Measurements from ENCODE around the gene TNFAIP8. TPM values are rescaled to one million over a fixed set of nuclear protein-coding genes. Genes with fewer than 3 reads are reported as not detected.

TNFAIP8 gene
- total and polyA plus RNA-seq, 2 experiments from 2014 or later: 10.6 to 29.2 TPM

DNA sequence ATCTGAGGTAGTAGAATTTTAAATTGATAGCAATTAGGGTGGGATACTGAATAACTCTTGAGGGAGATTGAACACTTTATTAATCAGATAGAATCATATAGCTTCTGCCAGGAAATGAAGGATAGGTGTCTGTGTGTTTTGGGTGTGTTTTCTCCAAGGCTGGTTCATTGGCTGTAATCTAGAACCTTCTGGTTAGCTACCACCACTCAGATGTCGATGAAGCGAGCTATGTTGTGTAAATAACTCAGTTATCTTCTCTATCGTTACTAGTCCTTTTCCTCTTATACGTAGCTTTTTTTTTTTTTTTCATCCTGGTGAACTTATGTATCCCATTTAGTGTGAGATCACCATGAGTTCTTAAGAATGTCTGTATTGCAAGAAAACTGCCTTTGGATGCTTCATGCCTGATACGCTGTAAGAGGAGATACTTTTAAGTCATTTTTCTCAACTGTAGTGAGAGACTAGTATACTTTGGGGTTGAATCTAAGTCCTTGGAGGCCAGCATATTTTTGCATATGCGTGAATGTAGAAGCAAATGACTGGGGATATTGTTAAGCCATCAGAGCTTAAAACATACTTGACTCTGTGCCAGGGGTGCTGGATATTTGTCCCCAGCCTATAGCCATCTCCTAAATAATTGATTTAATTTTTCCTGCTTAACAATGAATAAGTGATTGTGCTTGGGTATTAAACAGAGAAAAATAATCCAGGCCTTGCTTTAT lies 2.1 kb downstream of the TNFAIP8 start:
- Histone ChIP-seq H3K4me3 (no peak overlapping the region), H3F3A (replicated peaks; ENCODE audit: low read depth) (no peaks in the 10 kb centered on the region), H3K79me2 (replicated peaks; ENCODE audit: insufficient read depth) (peaks cover 17% of the 10 kb centered on the region), H4K20me1 (replicated peaks; ENCODE audit: insufficient read depth) (no peaks in the 10 kb centered on the region), H3K4me1 (ENCODE audit: insufficient read depth) (peaks cover 65% of the 10 kb centered on the region), H3K27ac (ENCODE audit: low read depth) (no peak overlapping the region), H3K27me3 (ENCODE audit: insufficient read depth) (peaks cover 29% of the 10 kb centered on the region; the same call in 1 of the 2 replicates), H2AFZ (no peak overlapping the region), H3K9me2 (ENCODE audit: insufficient read depth) (no peaks in the 10 kb centered on the region), H3K36me3 (ENCODE audit: insufficient read depth) (no peaks in the 10 kb centered on the region), H3K4me2 (peak overlapping the region; percentile 49)
- Mint-ChIP-seq H3K4me1 (peaks cover 61% of the 10 kb centered on the region), H3K36me3 (ENCODE audit: low read depth) (no peaks in the 10 kb centered on the region), H3K4me3 (no peak overlapping the region), H3K27ac (no peak overlapping the region), H3K27me3 (ENCODE audit: insufficient read depth, low read depth, poor library complexity) (peaks cover 8% of the 10 kb centered on the region), H3K9me3 (no peaks in the 10 kb centered on the region)
- no peak for DNase-seq (ENCODE audit: low spot score)
- TF ChIP-seq, protein P1, sequence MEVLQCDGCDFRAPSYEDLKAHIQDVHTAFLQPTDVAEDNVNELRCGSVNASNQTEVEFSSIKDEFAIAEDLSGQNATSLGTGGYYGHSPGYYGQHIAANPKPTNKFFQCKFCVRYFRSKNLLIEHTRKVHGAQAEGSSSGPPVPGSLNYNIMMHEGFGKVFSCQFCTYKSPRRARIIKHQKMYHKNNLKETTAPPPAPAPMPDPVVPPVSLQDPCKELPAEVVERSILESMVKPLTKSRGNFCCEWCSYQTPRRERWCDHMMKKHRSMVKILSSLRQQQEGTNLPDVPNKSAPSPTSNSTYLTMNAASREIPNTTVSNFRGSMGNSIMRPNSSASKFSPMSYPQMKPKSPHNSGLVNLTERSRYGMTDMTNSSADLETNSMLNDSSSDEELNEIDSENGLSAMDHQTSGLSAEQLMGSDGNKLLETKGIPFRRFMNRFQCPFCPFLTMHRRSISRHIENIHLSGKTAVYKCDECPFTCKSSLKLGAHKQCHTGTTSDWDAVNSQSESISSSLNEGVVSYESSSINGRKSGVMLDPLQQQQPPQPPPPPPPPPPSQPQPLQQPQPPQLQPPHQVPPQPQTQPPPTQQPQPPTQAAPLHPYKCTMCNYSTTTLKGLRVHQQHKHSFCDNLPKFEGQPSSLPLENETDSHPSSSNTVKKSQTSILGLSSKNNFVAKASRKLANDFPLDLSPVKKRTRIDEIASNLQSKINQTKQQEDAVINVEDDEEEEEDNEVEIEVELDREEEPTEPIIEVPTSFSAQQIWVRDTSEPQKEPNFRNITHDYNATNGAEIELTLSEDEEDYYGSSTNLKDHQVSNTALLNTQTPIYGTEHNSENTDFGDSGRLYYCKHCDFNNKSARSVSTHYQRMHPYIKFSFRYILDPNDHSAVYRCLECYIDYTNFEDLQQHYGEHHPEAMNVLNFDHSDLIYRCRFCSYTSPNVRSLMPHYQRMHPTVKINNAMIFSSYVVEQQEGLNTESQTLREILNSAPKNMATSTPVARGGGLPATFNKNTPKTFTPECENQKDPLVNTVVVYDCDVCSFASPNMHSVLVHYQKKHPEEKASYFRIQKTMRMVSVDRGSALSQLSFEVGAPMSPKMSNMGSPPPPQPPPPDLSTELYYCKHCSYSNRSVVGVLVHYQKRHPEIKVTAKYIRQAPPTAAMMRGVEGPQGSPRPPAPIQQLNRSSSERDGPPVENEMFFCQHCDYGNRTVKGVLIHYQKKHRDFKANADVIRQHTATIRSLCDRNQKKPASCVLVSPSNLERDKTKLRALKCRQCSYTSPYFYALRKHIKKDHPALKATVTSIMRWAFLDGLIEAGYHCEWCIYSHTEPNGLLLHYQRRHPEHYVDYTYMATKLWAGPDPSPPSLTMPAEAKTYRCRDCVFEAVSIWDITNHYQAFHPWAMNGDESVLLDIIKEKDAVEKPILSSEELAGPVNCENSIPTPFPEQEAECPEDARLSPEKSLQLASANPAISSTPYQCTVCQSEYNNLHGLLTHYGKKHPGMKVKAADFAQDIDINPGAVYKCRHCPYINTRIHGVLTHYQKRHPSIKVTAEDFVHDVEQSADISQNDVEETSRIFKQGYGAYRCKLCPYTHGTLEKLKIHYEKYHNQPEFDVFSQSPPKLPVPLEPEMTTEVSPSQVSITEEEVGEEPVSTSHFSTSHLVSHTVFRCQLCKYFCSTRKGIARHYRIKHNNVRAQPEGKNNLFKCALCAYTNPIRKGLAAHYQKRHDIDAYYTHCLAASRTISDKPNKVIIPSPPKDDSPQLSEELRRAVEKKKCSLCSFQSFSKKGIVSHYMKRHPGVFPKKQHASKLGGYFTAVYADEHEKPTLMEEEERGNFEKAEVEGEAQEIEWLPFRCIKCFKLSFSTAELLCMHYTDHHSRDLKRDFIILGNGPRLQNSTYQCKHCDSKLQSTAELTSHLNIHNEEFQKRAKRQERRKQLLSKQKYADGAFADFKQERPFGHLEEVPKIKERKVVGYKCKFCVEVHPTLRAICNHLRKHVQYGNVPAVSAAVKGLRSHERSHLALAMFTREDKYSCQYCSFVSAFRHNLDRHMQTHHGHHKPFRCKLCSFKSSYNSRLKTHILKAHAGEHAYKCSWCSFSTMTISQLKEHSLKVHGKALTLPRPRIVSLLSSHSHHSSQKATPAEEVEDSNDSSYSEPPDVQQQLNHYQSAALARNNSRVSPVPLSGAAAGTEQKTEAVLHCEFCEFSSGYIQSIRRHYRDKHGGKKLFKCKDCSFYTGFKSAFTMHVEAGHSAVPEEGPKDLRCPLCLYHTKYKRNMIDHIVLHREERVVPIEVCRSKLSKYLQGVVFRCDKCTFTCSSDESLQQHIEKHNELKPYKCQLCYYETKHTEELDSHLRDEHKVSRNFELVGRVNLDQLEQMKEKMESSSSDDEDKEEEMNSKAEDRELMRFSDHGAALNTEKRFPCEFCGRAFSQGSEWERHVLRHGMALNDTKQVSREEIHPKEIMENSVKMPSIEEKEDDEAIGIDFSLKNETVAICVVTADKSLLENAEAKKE (CRISPR knock-in tag; IDR thresholded peaks at IDR 0.05): no peak
- TF ChIP-seq, protein P2, sequence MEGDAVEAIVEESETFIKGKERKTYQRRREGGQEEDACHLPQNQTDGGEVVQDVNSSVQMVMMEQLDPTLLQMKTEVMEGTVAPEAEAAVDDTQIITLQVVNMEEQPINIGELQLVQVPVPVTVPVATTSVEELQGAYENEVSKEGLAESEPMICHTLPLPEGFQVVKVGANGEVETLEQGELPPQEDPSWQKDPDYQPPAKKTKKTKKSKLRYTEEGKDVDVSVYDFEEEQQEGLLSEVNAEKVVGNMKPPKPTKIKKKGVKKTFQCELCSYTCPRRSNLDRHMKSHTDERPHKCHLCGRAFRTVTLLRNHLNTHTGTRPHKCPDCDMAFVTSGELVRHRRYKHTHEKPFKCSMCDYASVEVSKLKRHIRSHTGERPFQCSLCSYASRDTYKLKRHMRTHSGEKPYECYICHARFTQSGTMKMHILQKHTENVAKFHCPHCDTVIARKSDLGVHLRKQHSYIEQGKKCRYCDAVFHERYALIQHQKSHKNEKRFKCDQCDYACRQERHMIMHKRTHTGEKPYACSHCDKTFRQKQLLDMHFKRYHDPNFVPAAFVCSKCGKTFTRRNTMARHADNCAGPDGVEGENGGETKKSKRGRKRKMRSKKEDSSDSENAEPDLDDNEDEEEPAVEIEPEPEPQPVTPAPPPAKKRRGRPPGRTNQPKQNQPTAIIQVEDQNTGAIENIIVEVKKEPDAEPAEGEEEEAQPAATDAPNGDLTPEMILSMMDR (conservative IDR thresholded peaks at IDR 0.05; ENCODE audit: low read depth in 2 of 2): no peak
- TF ChIP-seq CREB1 (CRISPR knock-in tag; IDR thresholded peaks at IDR 0.05; ENCODE audit: low read depth) (no peak), EZH2 (IDR thresholded peaks at IDR 0.05; ENCODE audit: low read depth, unreplicated experiment) (no peak), EZH2phosphoT487 (IDR thresholded peaks at IDR 0.05; ENCODE audit: unreplicated experiment) (no peak), NANOG (IDR thresholded peaks at IDR 0.05; ENCODE audit: borderline replicate concordance) (no peak), JUNB (IDR thresholded peaks at IDR 0.05; ENCODE audit: unreplicated experiment) (no peak)
- TF ChIP-seq, protein P3, sequence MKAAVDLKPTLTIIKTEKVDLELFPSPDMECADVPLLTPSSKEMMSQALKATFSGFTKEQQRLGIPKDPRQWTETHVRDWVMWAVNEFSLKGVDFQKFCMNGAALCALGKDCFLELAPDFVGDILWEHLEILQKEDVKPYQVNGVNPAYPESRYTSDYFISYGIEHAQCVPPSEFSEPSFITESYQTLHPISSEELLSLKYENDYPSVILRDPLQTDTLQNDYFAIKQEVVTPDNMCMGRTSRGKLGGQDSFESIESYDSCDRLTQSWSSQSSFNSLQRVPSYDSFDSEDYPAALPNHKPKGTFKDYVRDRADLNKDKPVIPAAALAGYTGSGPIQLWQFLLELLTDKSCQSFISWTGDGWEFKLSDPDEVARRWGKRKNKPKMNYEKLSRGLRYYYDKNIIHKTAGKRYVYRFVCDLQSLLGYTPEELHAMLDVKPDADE (IDR thresholded peaks at IDR 0.05): no peak
- no peak for ATAC-seq

Measured in GM23338 (cell line).